HG03442 (cell line): ENCODE data around the gene TRIM27.
"Not testable (repeated sequence)": the region's sequence is repeated elsewhere in the genome, so short reads cannot be mapped to it uniquely, and the experiment has no call there.

ENCODE experiments used
- ATAC-seq: cut with Tn5 transposase; IDR thresholded peaks from one replicate; pipeline ENCODE4 v1.9.1; 2021; ENCODE audit warnings: mild to moderate bottlenecking, moderate library complexity; ENCODE audit not compliant: unreplicated experiment

TRIM27 gene, protein sequence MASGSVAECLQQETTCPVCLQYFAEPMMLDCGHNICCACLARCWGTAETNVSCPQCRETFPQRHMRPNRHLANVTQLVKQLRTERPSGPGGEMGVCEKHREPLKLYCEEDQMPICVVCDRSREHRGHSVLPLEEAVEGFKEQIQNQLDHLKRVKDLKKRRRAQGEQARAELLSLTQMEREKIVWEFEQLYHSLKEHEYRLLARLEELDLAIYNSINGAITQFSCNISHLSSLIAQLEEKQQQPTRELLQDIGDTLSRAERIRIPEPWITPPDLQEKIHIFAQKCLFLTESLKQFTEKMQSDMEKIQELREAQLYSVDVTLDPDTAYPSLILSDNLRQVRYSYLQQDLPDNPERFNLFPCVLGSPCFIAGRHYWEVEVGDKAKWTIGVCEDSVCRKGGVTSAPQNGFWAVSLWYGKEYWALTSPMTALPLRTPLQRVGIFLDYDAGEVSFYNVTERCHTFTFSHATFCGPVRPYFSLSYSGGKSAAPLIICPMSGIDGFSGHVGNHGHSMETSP

DNA sequence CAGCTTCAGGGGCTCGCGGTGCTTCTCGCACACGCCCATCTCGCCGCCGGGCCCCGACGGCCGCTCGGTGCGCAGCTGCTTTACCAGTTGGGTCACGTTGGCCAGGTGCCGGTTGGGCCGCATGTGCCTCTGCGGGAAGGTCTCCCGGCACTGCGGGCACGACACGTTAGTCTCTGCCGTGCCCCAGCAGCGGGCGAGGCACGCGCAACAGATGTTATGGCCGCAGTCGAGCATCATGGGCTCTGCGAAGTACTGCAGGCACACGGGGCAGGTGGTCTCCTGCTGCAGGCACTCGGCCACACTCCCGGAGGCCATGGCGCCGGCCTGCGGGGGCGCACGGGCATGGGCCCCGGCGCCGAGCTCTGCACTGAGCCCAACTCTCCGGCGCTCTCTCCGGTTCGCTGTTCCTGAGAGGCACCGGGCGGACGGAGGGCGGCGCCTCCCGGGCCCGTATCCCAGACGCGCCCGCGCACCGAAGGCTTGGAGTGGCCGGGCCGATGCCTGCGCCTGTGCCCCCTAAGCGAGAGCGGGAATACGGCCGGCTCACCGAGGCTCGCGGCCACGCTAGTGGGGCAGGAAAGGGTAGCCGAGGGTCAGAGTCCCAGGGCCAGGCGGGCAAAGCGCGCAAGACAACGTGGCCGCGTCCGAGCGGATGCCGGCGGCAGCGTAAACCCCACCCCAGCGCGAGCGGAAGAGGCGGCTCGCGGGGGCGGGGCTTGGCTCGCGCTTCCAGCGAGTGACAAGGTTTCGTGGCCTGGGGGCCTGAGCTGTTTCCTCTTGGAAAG, at the start of gene TRIM27:
TSS of gene TRIM27 (minus strand) at position 668 of the 785 bp plus-strand sequence. CDS start at position 315, 353 bp downstream.
- peak; percentile 80 for ATAC-seq

DNA sequence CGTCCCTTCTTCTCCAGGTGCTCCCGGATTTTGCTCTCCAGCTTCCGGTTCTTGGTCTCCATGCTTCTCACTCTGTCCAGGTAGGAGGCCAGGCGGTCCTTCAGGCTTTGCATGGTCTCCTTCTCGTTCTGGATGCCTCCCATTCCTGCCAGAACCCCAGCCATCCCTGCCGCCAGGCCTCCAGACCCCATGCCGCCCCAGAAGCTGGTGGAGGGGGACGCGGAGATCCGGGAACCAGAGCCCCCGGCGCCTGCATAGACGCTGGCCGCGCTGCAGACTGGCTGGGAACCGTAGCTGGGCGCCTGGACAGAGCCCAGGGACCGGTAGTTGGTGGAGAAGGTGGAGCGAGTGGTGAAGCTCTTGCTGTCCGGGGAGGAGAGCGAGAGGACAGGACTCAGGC, 46.3 kb upstream of the TRIM27 start:
- not testable (repeated sequence) for ATAC-seq

DNA sequence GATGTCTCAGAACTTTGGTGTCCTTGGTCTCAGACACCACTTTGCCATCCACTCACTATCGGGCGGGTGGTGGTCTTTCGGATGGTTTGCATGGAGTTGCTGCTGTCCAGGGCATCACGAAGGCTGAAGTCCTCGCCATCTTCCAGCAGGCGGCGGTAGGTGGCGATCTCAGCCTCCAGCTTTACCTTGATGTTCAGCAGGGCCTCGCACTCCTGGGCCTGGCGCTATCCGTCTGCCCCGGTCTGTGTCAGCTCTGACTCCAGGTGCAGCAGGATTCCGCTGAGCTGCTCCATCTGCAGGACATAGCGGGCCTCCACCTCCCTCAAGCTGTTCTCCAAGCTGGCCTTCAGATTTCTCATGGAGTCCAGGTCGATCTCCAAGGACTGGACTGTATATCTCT, 45.3 kb upstream of the TRIM27 start:
- ATAC-seq = no peak

DNA sequence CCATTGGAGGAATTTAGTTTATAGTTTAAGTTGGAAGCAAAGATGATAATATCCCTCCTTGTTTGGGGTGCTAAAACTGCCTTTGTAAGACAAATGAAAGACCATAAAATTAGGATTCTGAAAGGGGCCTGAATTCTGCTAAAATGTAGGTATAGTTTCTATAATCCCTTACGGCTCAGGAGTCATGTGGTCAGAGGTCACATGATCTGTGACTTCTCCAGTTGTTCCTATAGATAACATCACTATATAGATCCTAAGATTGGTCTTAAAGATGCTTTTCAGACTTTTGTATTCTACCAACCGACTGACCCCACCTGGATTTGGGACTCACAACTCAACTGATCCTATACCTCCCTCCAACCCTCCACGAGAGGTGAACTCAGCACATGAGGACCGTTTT, 44.7 kb upstream of the TRIM27 start:
- ATAC-seq = no peak

DNA sequence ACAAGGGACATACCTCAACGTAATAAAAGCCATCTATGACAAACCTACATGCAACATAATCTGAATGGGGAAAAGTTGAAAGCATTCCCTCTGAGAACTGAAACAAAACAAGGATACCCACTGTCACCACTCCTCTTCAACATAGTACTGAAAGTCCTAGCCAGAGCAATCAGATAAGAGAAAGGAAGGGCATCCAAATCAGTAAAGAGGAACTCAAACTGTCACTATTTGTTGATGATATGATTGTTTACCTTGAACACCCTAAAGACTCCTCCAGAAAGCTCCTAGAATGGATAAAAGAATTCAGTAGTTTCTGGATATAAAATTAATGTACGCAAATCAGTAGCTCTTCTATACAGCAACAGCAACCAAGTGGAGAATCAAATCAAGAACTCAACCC, 41.9 kb upstream of the TRIM27 start:
- ATAC-seq = no peak

DNA sequence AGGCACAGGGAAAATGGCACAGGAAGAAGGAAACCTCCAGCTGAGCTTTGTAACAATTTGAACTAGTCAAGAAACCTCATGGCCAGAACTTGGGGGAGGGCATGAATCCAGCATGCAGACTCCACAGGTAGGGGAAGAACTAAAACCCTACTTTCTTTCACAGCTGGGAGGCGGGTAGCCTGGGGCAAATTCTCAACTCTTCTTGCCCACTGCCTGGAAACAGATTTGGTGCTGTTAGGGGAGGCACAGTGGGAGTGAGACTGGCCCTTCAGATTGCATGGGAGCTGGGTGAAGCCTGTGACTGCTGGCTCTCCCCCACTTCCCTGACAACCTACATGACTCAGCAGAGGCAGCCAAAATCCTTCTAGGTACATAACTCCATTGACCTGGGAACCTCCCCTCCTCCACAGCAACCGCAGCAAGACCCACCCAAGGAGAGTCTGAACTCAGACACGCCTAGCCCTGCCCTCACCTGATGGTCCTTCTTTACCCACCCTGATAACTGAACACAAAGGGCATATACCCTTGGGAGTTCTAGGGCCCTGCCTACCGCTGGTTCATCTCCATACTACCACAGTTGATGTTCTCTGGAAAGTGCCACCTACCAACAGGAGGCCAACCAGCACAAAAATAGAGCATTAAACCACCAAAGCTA, 37.2 kb upstream of the TRIM27 start:
- ATAC-seq = no peak

DNA sequence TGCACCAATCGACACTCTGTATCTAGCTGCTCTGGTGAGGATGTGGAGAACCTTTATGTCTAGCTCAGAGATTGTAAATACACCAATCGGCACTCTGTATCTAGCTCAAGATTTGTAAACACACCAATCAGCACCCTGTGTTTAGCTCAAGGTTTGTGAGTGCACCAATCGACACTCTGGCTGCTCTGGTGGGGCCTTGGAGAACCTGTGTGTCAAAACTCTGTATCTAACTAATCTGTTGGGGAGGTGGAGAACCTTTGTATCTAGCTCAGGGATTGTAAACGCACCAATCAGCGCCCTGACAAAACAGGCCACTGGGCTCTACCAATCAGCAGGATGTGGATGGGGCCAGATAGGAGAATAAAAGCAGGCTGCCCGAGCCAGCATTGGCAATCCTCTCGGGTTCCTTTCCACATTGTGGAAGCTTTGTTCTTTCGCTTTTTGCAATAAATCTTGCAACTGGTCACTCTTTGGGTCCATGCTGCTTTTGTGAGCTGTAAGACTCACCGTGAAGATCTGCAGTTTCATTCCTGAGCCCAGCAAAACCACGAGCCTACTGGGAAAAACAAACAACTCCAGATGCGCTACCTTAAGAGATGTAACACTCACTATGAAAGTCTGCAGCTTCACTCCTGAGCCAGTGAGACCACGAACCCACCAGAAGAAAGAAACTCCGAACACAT, 34.9 kb upstream of the TRIM27 start:
- ATAC-seq = not testable (repeated sequence)

DNA sequence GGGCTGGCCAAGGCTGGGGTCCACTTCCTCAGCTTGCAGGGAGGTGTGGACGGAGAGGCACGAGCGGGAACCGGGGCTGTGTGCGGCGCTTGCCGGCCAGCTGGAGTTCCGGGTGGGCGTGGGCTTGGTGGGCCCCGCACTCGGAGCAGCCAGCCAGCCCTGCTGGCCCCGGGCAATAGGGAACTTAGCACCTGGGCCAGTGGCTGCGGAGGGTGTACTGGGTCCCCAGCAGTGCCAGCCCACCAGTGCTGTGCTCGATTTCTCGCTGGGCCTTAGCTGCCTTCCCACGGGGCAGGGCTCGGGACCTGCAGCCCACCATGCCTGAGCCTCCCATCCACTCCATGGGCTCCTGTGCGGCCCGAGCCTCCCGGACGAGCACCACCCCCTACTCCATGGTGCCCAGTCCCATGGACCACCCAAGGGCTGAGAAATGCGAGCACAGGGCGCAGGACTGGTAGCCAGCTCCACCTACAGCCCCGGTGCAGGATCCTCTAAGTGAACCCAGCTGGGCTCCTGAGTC, 34.1 kb upstream of the TRIM27 start:
- ATAC-seq = not testable (repeated sequence)

DNA sequence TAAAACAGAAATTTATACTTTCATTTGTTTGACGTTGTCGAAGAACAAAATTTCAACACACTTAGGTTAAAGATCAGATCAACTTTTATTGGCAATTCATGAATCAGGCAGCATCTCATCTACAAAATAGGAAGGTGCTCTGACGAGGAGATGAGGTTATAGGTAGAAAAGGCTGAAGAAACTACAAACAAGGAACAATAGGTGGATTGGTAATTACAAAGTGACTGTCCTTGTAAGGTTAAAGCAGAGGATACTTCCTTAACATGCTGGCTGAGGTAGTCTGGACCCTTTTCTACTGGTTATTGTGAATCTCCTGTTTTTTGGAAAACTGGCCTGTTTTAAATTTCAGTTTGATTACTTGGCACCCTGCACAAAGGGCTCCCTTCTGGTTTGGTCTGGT, 32.5 kb upstream of the TRIM27 start:
- no peak for ATAC-seq

DNA sequence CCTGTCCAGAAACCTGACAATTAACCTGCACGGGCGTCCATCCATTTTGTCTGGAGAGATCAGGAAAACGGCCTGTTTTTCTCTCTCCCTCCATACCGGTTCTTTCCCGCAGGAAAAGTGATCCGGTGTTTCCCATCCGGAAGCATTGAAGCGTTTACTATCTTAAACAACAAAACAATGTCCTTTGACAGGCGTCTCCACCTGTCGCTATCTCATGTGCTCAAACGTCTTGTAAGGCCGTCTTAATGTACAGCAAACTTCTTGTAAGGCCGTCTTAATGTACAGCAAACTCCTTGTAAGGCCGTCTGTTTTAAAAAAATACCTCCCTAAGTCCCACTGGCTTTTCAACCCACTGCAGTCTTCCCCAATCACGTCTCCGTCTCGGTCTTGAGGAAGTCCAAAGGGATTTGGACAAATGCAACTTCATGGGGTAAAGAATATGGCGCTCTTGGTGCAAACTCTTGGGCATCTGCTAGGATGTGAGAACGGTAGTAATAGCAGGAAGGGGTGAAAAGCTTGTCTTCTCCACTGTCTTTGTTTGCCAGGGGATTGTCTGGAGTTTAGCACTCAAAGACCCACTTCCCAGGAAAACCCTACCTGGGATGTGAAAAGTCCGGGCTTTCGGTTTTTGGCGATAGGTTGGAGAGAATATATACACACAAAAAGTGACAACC, 29.9 kb upstream of the TRIM27 start:
- ATAC-seq = no peak

DNA sequence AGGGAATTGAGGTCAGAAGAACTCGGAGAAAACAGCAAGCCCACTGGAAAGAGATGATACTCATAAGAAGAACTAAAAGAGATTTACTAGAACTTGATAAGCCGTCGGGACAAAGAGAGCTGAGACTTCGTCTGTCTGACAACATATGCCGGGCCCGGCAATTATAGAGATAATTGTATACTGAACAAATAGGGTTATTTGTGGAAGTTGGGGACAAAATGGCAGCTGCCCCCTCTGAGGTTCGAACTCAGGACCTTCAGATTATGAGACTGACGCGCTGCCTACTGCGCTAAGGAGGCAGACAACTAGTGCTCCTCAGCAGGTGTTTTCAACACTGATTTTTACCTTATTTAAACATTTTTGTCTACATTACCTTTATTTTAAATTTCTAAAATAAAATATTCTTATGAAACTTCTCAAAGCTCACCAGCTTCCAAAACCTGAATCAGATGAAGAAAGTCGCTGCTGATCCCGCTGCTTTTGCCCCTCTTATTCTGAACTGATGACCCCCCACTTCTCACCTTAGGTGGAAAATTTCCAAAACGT, 29.3 kb upstream of the TRIM27 start:
- ATAC-seq = peak; percentile 64

DNA sequence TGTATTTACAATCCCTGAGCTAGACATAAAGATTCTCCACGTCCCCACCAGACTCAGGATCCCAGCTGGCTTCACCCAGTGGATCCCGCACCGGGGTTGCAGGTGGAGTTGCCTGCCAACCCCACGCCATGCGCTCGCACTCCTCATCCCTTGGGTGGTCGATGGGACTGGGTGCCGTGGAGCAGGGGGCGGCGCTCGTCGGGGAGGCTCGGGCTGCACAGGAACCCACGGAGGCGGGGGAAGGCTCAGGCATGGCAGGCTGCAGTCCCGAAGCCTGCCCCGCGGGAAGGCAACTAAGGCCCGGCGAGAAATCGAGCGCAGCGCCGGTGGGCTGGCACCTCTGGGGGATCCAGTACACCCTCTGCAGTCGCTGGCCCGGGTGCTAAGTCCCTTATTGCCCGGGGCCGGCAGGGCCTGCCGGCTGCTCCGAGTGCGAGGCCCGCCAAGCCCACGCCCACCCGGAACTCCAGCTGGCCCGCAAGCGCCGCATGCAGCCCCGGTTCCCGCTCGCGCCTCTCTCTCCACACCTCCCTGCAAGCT, 25.9 kb upstream of the TRIM27 start:
- ATAC-seq = not testable (repeated sequence)

DNA sequence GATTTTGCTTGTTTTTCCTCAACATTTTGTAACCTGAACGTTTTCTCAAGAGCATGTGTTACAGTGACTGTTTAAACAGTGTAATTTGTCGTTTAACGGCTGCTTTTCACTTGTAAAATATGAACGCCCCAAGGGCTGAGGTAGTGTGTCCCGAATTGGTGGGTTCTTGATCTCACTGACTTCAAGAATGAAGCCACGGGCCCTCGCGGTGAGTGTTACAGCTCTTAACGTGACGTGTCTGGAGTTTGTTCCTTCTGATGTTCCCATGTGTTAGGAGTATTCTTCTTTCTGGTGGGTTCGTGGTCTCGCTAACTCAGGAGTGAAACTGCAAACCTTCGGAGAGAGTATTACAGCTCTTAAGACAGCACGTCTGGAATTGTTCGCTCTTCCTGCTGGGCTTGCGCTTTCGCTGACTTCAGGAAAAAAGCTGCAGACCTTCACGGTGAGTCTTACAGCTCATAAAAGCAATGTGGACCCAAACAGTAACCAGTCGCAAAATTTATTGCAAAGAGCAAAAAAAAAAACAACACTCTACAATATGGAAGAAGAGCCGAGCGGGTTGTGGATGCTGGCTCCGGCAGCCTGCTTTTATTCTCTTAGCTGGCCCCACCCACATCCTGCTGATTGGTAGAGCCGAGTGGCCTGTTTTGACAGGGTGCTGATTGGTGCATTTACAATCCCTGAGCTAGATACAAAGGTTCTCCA, 25.1 kb upstream of the TRIM27 start:
- no peak for ATAC-seq

DNA sequence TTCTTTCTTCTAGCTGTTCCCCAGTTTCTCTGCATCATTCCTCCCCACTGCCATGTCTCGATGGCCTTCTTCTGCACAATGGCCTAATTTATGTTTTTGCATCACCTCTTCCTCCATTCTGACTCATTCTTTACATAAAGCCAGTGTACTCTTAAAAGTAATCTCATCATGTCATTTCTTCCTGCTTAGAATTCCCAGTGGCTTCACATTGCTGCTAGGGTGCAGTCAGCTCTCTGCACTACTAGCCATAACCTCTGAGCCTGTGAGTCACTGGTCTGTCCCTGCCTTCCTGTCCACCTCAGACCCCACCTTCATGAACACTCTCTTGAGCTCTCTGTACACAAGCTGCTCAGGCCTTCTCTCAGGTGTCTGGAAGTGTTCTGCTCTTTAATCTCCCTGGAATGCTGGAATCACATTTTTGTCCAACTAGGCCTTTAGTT, 24.1 kb upstream of the TRIM27 start:
- ATAC-seq = no peak

DNA sequence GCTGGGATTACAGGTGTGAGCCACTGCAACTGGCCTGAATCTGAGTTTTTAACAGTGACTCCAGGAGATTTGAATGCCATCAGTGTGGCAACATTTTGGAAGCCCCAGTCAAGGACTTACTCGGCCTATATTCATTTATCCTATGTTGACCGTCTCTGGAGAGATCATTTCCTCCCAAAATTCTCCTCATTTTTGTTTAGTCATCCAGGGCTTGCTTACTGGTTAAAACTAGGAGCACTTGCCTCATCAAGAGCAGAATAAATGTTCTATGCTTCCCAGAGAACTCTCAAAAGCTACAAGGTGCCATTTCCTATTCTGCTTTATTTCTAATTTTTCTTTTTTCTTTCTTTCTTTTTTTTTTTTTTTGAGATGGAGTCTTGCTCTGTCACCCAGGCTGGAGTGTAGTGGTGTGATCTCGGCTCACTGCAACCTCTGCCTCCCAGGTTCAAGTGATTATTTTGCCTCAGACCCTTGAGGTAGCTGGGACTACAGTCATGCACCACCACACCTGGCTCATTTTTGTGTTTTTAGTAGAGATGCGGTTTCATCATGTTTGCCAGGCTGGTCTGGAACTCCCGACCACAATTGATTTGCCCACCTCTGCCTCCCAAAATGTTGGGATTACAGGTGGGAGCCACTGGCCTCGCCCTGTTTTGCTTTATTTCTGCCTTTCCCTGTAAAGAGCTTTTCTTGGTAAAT, 23.4 kb upstream of the TRIM27 start:
- ATAC-seq = no peak

DNA sequence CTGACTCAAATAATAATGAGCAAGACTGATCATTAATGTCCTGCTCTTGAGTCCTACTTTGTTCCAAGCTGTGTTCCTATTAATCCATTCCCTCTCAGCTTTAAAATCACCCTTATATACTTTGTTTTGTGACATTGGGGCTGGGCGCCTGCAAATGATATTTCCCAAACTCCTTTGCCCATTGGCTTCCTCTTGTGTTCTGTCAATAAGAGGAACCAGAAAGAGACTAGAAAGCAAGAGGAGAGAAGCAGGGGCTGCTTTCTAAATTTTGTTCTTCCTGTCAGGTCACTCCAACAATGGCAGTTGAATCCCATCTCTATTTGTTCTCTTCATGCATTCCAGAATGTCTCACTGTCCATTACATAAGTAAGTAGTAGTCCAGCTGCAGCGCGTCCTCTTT, 21.6 kb upstream of the TRIM27 start:
- ATAC-seq = no peak

DNA sequence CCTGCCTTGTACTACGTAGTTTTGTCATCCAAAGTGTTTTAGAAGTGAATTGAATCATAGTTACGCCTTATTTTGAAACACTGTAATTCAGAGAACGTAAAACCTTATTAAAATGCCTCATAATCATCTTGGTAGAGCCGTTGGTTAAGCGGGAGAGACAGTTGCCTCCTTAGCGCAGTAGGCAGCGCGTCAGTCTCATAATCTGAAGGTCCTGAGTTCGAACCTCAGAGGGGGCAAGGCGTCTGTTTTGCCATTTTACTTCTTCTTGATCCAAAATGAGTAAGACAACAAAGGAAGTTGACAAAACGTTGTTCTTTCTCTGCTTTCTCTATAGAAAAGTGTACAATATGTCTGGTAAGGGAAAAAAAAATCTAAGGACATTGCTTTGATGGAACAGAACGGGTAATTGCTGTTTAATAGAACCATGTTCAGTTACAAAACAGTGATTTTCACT, 20.7 kb upstream of the TRIM27 start:
- ATAC-seq = no peak
